ENCODE results near the gene PIERCE2.
"Not testable (repeated sequence)": the region's sequence is repeated elsewhere in the genome, so short reads cannot be mapped to it uniquely, and the experiment has no call there.

The PIERCE2 gene

GRCh38 chr15:55420171-55420866 is 12.0 kb downstream of the PIERCE2 start:
- FAIRE-seq (no peak), DNase-seq (ENCODE audit: insufficient read length, low spot score) (no peak)
- TF ChIP-seq POLR2AphosphoS5 (IDR thresholded peaks at IDR 0.05; ENCODE audit: low read depth, low read length) (no peak), POLR2A (IDR thresholded peaks at IDR 0.05; ENCODE audit: low read depth, low read length) (no peak), TAF1 (IDR thresholded peaks at IDR 0.05; ENCODE audit: low read depth, low read length) (no peak), SPI1 (IDR thresholded peaks at IDR 0.05; ENCODE audit: low read depth, low read length) (peak; percentile 58)

- FAIRE-seq (no peak), DNase-seq (ENCODE audit: insufficient read length, low spot score) (no peak)
- TF ChIP-seq POU2F2 (IDR thresholded peaks at IDR 0.05; ENCODE audit: low read depth, low read length) (no peak), SPI1 (IDR thresholded peaks at IDR 0.05; ENCODE audit: low read depth, low read length) (no peak), PAX5 (IDR thresholded peaks at IDR 0.05; ENCODE audit: insufficient read depth, low read length, severe bottlenecking) (no peak), TAF1 (IDR thresholded peaks at IDR 0.05; ENCODE audit: low read depth, low read length) (no peak), POLR2AphosphoS5 (IDR thresholded peaks at IDR 0.05; ENCODE audit: low read depth, low read length) (no peak), POLR2A (IDR thresholded peaks at IDR 0.05; ENCODE audit: low read depth, low read length) (no peak)
Measured at GRCh38 chr15:55422089-55422488, 13.8 kb downstream of the PIERCE2 start.

- DNase-seq (ENCODE audit: insufficient read length, low spot score) (peak; percentile 21), FAIRE-seq (peak; percentile 56)
- TF ChIP-seq TAF1 (IDR thresholded peaks at IDR 0.05; ENCODE audit: low read depth, low read length) (no peak), SPI1 (IDR thresholded peaks at IDR 0.05; ENCODE audit: low read depth, low read length) (no peak), POLR2A (IDR thresholded peaks at IDR 0.05; ENCODE audit: low read depth, low read length) (no peak)
Measured at GRCh38 chr15:55434989-55435825, 26.9 kb downstream of the PIERCE2 start.

GRCh38 chr15:55443141-55443540 is 34.8 kb downstream of the PIERCE2 start:
- not testable (repeated sequence) for FAIRE-seq

DNA sequence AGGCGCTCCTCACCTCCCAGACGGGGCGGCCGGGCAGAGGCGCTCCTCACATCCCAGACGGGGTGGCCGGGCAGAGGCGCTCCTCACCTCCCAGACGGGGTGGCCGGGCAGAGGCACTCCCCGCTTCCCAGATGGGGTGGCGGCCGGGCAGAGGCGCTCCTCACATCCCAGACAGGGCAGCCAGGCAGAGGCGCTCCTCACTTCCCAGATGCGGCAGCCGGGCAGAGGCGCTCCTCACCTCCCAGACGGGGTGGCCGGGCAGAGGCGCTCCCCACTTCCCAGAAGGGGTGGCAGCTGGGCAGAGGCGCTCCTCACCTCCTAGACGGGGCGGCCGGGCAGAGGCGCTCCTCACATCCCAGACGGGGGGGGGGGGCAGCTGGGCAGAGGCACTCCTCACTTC is 37.6 kb downstream of the PIERCE2 start:
- not testable (repeated sequence) for DNase-seq (ENCODE audit: insufficient read length, low spot score); FAIRE-seq

More at GRCh38 chr15:55443141-55443540, 34.8 kb downstream of the PIERCE2 start:
- not testable (repeated sequence) for DNase-seq (ENCODE audit: insufficient read length, low spot score)

- not testable (repeated sequence) for FAIRE-seq; DNase-seq (ENCODE audit: insufficient read length, low spot score)
Measured at GRCh38 chr15:55446379-55447029, 38.2 kb downstream of the PIERCE2 start.

DNA sequence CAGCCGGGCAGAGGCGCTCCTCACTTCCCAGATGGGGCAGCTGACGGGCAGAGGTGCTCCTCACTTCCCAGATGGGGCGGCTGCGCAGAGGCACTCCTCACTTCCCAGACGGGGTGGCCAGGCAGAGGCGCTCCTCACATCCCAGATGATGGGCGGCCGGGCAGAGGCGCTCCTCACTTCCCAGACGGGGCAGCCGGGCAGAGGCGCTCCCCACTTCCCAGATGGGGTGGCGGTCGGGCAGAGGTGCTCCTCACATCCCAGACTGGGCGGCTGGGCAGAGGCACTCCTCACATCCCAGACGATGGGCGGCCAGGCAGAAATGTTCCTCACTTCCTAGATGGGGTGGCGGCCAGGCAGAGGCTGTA is 38.7 kb downstream of the PIERCE2 start:
- DNase-seq (ENCODE audit: insufficient read length, low spot score); FAIRE-seq: not testable (repeated sequence)

- DNase-seq (ENCODE audit: insufficient read length, low spot score) = no peak
- FAIRE-seq = no peak
- TF ChIP-seq PAX5 (IDR thresholded peaks at IDR 0.05; ENCODE audit: insufficient read depth, low read length, severe bottlenecking) (no peak), POLR2A (IDR thresholded peaks at IDR 0.05; ENCODE audit: low read depth, low read length) (no peak), POU2F2 (IDR thresholded peaks at IDR 0.05; ENCODE audit: low read depth, low read length) (no peak), SPI1 (IDR thresholded peaks at IDR 0.05; ENCODE audit: low read depth, low read length) (no peak), POLR2AphosphoS5 (IDR thresholded peaks at IDR 0.05; ENCODE audit: low read depth, low read length) (no peak), TAF1 (IDR thresholded peaks at IDR 0.05; ENCODE audit: low read depth, low read length) (no peak)
Measured at GRCh38 chr15:55457401-55458022, 49.2 kb downstream of the PIERCE2 start.

- DNase-seq (ENCODE audit: insufficient read length, low spot score) (no peak), FAIRE-seq (no peak)
- no peak for TF ChIP-seq SPI1 (IDR thresholded peaks at IDR 0.05; ENCODE audit: low read depth, low read length)
- TF ChIP-seq POLR2A (IDR thresholded peaks at IDR 0.05; ENCODE audit: low read depth, low read length) = no peak
- no peak for TF ChIP-seq POLR2AphosphoS5 (IDR thresholded peaks at IDR 0.05; ENCODE audit: low read depth, low read length)
- TF ChIP-seq TAF1 (IDR thresholded peaks at IDR 0.05; ENCODE audit: low read depth, low read length) = no peak
- TF ChIP-seq PAX5 (IDR thresholded peaks at IDR 0.05; ENCODE audit: insufficient read depth, low read length, severe bottlenecking) = no peak
- TF ChIP-seq POU2F2 (IDR thresholded peaks at IDR 0.05; ENCODE audit: low read depth, low read length) = no peak
Measured at GRCh38 chr15:55461447-55461846, 53.2 kb downstream of the PIERCE2 start.

DNA sequence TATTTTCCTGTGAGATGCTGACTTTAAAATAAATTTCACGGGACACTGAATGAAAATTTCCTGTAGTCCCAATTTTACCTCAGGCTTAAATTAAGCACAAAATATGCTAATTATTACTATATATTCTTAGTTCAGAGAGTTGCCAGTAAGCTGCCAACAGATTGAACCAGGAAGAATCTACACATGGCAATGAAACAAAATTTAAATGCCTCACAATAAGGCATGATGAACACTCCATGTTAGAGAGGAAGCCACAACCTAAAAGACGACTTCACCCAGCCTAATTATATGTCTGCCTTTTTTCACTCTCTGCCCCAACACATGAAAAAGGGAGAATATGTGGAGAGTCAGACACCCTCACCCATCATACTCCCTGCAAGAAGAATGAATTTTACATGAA is 60.0 kb downstream of the PIERCE2 start:
- FAIRE-seq = no peak
- DNase-seq (ENCODE audit: insufficient read length, low spot score) = no peak
- TF ChIP-seq POLR2AphosphoS5 (IDR thresholded peaks at IDR 0.05; ENCODE audit: low read depth, low read length) (no peak), POLR2A (IDR thresholded peaks at IDR 0.05; ENCODE audit: low read depth, low read length) (no peak), SPI1 (IDR thresholded peaks at IDR 0.05; ENCODE audit: low read depth, low read length) (no peak), POU2F2 (IDR thresholded peaks at IDR 0.05; ENCODE audit: low read depth, low read length) (no peak), TAF1 (IDR thresholded peaks at IDR 0.05; ENCODE audit: low read depth, low read length) (no peak), PAX5 (IDR thresholded peaks at IDR 0.05; ENCODE audit: insufficient read depth, low read length, severe bottlenecking) (no peak)

All from GM12891 (cell line).